K562 (cell line): ENCODE measurements around the gene LMBR1. TPM values are rescaled to one million over a fixed set of nuclear protein-coding genes. Genes with fewer than 3 reads are reported as not detected.

ENCODE experiments used
- ATAC-seq: fragments of 200-7000 bp; cut with Tn5 transposase; 3 replicates; pipeline ENCODE4 v1.9.1; 2020; ENCODE audit warnings: moderate library complexity
- BruUV-seq: library from RNA; stranded (reverse); fragments of 400-500 nt; replicated peaks from 2 replicates; lab custom pipeline; 2021; lab: Mats Ljungman, UMichigan
- CTCF ChIA-PET: fragments of 300-600 bp; formaldehyde crosslinking; extraction: SDS; loops from one replicate; lab custom pipeline; 2021; ENCODE audit warnings: low intra/inter-chr PET ratio; lab: Yijun Ruan, JAX
- POLR2A ChIA-PET: fragments of 300-600, 350-650 bp; sonication (Branson Sonifier 250); formaldehyde crosslinking; extraction: SDS; loops from one replicate; lab custom pipeline; 2021; ENCODE audit warnings: antibody characterized with exemption, inconsistent platforms; lab: Yijun Ruan, JAX
- DNase-seq, 4 experiments: peaks; one replicate each; pipeline versions ENCODE4 v3.0.0 to v3.0.0-alpha.2; 2011 to 2018; ENCODE audit warnings: low spot score in 3 of 4, mixed read lengths in 3 of 4; ENCODE audit errors: extremely low read depth in 1 of 4
- FAIRE-seq: peaks from 2 replicates; lab custom pipeline; 2011; peaks lifted over from hg19 to GRCh38; lab: Jason Lieb, UNC
- H2AFZ ChIP-seq: 2 replicates; pipeline ENCODE4 v1.6.0; 2011; ENCODE audit warnings: low read depth, low read length, control low read depth, inconsistent platforms
- H3K27ac ChIP-seq: fragments of 200-600 bp; 3 replicates; pipeline ENCODE4 v1.8.0; 2011; ENCODE audit warnings: low read depth, mild to moderate bottlenecking, control low read depth, inconsistent platforms, low read length, moderate library complexity, mixed read lengths; ENCODE audit errors: extremely low read depth
- H3K27me3 ChIP-seq, 2 experiments: fragments of 300-600 bp in 1 of 2; 2 replicates in 1 of 2; 3 replicates in 1 of 2; pipeline versions ENCODE4 v1.6.0 to v1.8.0; 2011; ENCODE audit warnings: inconsistent platforms in 2 of 2, low read length in 2 of 2, mild to moderate bottlenecking in 1 of 2, mixed read lengths in 1 of 2, moderate library complexity in 1 of 2; ENCODE audit not compliant: control insufficient read depth in 2 of 2, insufficient read depth in 2 of 2
- H3K36me3 ChIP-seq: fragments of 300-600 bp; 3 replicates; pipeline ENCODE4 v1.8.0; 2011; ENCODE audit warnings: mild to moderate bottlenecking, low read length, inconsistent platforms; ENCODE audit not compliant: control insufficient read depth, insufficient read depth
- H3K4me1 ChIP-seq, 2 experiments: fragments of 200-600 bp in 1 of 2; replicated peaks in 1 of 2; 2 replicates in 1 of 2; 3 replicates in 1 of 2; pipeline versions ENCODE4 v1.5.1 to v1.8.0; 2011; ENCODE audit warnings: inconsistent platforms in 2 of 2, low read length in 2 of 2, mild to moderate bottlenecking in 1 of 2, mixed read lengths in 1 of 2, moderate library complexity in 1 of 2; ENCODE audit not compliant: control insufficient read depth in 2 of 2, insufficient read depth in 2 of 2
- H3K4me2 ChIP-seq: 2 replicates; pipeline ENCODE4 v1.6.1; 2011; ENCODE audit warnings: low read length, control low read depth, inconsistent platforms, mixed read lengths; ENCODE audit not compliant: insufficient read depth
- H3K4me3 ChIP-seq: fragments of 200-600 bp; sonication (generic), shearing (Covaris generic); 2 replicates; pipeline ENCODE4 v1.5.1; 2016; ENCODE audit warnings: control low read depth, inconsistent platforms
- H3K79me2 ChIP-seq: fragments of 200-600 bp; 3 replicates; pipeline ENCODE4 v1.8.0; 2011; ENCODE audit warnings: low read length, inconsistent platforms; ENCODE audit not compliant: control insufficient read depth, insufficient read depth
- H3K9ac ChIP-seq, 2 experiments: 2 replicates each; pipeline versions ENCODE4 v1.6.0 to v1.6.1; 2011; ENCODE audit warnings: low read depth in 2 of 2, low read length in 2 of 2, control low read depth in 1 of 2, inconsistent platforms in 1 of 2, mild to moderate bottlenecking in 1 of 2, mixed read lengths in 1 of 2; ENCODE audit not compliant: insufficient read depth in 1 of 2
- H3K9me1 ChIP-seq: one replicate; pipeline ENCODE4 v1.6.0; 2011; ENCODE audit warnings: inconsistent platforms, mild to moderate bottlenecking, low read length, moderate library complexity; ENCODE audit not compliant: control insufficient read depth, insufficient read depth
- H3K9me3 ChIP-seq: replicated peaks from 2 replicates; pipeline ENCODE4 v1.5.1; 2011; ENCODE audit warnings: low read depth, low read length, inconsistent platforms; ENCODE audit not compliant: control insufficient read depth, insufficient read depth
- H4K20me1 ChIP-seq: replicated peaks from 2 replicates; pipeline ENCODE4 v1.6.1; 2011; ENCODE audit warnings: low read length, inconsistent platforms, mixed read lengths; ENCODE audit not compliant: control insufficient read depth, insufficient read depth
- BRD9 ChIP-seq: fragments of 450-650 bp; IDR thresholded peaks from 2 replicates; pipeline ENCODE4 v1.6.1; 2018; ENCODE audit warnings: low read depth; ENCODE audit not compliant: partially characterized antibody
- EGR1 ChIP-seq: fragments of 450-650 bp; conservative IDR thresholded peaks from 2 replicates; pipeline ENCODE4 v1.6.1; 2017; ENCODE audit warnings: mild to moderate bottlenecking
- MAFK ChIP-seq: IDR thresholded peaks from 2 replicates; pipeline ENCODE4 v1.6.1; 2011; ENCODE audit warnings: low read length, improper control_type of control experiment
- NFIX ChIP-seq: fragments of 250-450 bp; sonication (Bioruptor Pico); IDR thresholded peaks from 2 replicates; pipeline ENCODE4 v1.4.0; 2020; ENCODE audit warnings: low read depth, mild to moderate bottlenecking, moderate library complexity
- NR2F6 ChIP-seq: fragments of 450-650 bp; formaldehyde crosslinking; IDR thresholded peaks from 2 replicates; pipeline ENCODE4 v1.4.0; 2020; ENCODE audit warnings: mild to moderate bottlenecking
- SMAD3 ChIP-seq: fragments of 450-650 bp; formaldehyde crosslinking; conservative IDR thresholded peaks from 2 replicates; pipeline ENCODE4 v1.4.0; 2020; ENCODE audit warnings: mild to moderate bottlenecking
- TEAD1 ChIP-seq, 2 experiments: fragments of 450-650 bp in 1 of 2; sonication (generic) in 1 of 2; formaldehyde crosslinking; IDR thresholded peaks; 2 replicates each; pipeline versions ENCODE4 v1.4.0 to v1.8.0; 2020 to 2022; ENCODE audit warnings: mild to moderate bottlenecking in 2 of 2, missing genetic modification reagents in 1 of 2
- ZNF318 ChIP-seq, 2 experiments: fragments of 450-650 bp; IDR thresholded peaks; 2 replicates each; pipeline ENCODE4 v1.6.1; 2016; ENCODE audit warnings: mild to moderate bottlenecking in 2 of 2, borderline replicate concordance in 1 of 2, low read depth in 1 of 2, moderate library complexity in 1 of 2
- WGBS: fragments of 100-300 bp; shearing (Covaris generic); methylation state at CpG from one replicate; pipeline ENCODE4 v1.1.6; 2016; ENCODE audit warnings: low coverage, mixed read lengths; ENCODE audit not compliant: insufficient coverage; ENCODE audit errors: missing lambda C conversion rate; 5-methylcytosine and 5-hydroxymethylcytosine counted together
- in situ Hi-C: fragments of 300-500 bp; cut with MboI; formaldehyde crosslinking; loops from 4 replicates; pipeline ENCODE4 v1.15.0; 2018; ENCODE audit warnings: inconsistent platforms, mixed read lengths
- intact Hi-C: fragments of 100-400 bp; cut with micrococcal nuclease; formaldehyde crosslinking; loops from 2 replicates; pipeline ENCODE4 v1.14.2; 2022
- polyA plus RNA-seq, 8 experiments: library from polyadenylated mRNA; depleted of rRNA in 4 of 8; stranded (reverse) in 5 of 8; unstranded in 3 of 8; fragments of >200 nt; fragmentation: Nextera tagmentation in 2 of 8; fragmentation: Illumina TruSeq in 1 of 8; extraction: Ambion mirVana in 2 of 8; extraction: Trizol in 1 of 8; gene quantifications; 2 replicates each; pipeline versions ENCODE4 v1.2.1 to v1.2.3, GENCODE V29; 2011 to 2014; ENCODE audit warnings: inconsistent platforms in 1 of 8, missing spikeins in 1 of 8
- total RNA-seq, 7 experiments: library from RNA; depleted of rRNA in 6 of 7; stranded (reverse); fragments of >200 nt in 6 of 7; fragmentation: Illumina TruSeq in 2 of 7; extraction: Trizol in 2 of 7; gene quantifications; 2 replicates each; pipeline versions ENCODE4 v1.2.1 to v1.2.3, GENCODE V29; 2011 to 2021; ENCODE audit warnings: low replicate concordance in 1 of 7

Gene LMBR1
- total and polyA plus RNA-seq, 9 of the 15 experiments (the other 6 are each of a cell fraction or from before 2014, with no cell fraction given) = 7.7 to 90.0 (median 59.9) TPM

DNA sequence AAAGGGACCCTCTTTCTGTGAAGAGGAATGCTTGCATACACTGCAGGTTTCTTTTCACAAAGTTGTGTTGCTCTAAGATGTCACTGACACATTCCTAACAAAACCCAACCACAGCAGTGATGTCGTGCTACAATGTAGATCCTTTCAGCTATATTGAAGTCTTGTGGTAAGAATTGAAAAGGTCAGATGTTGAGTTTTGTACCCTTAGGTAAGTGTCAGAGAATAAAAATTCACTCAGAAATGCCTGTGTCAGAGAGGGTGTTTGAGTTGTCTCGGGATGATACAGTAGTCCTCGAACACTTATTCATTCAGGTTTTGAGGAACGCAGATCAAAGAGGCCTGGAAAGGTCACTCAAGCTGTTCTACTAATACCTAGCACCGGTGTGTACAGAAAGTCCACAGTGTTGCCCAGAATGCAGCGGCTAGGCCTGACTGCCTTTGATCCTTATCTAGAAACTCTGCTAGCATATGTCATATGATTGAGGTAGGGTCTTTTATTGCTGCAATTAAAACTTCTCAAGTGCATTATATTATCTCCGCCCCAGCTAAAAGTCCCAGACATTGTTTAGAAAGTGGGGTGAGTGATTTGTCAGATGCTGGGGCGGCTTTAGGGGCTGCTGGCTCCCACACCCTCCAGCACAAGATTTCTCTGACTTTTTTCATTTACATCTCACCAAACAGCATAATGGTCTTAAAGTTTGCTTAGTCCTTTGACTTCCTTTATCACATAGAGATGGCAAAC lies 226.4 kb downstream of the LMBR1 start (continued):
- TF ChIP-seq SMAD3 (CRISPR knock-in tag) (no peak), TEAD1 (CRISPR knock-in tag; IDR thresholded peaks at IDR 0.05) (no peak), NR2F6 (CRISPR knock-in tag) (no peak), EGR1 (no peak)

DNA sequence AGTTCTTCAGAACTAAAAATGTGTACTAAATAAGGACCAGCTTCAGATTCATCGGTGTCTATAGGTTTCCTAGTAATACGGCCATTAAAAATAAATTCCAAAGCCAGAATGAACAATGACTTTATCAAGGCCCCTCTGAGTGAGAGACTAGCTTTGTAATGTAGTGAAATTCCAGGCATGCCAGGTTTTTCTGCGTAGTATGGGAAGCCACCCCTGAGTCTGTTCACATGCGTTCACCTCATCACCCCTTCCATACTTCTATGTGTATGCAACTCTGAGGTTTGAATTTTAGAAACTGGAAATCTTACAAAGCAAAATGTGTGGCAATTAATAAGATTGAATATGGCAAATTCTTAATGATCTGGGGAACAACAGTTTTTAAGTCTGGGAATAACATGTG lies 227.9 kb downstream of the LMBR1 start:
- Histone ChIP-seq H3K9ac (no peak overlapping the region), H3K27ac (no peak overlapping the region), H3K4me1 (peaks cover 11 to 14% of the 10 kb centered on the region in 2 experiments; a peak in 4 of 5 replicates), H3K36me3 (peaks cover 8% of the 10 kb centered on the region; the same call in 1 of the 3 replicates), H3K9me3 (no peaks in the 10 kb centered on the region), H3K27me3 (no peaks in the 10 kb centered on the region), H3K4me3 (no peak overlapping the region), H4K20me1 (no peaks in the 10 kb centered on the region), H2AFZ (no peak overlapping the region), H3K4me2 (no peak overlapping the region), H3K9me1 (no peaks in the 10 kb centered on the region), H3K79me2 (no peaks in the 10 kb centered on the region)
- ChIA-PET CTCF (no interaction called here), POLR2A (interaction anchor here (0.7 to 2.0 kb wide), 3 partner anchors 8 to 25 kb away, joined by 4 to 6 read pairs (median 5); no protein-coding TSS in a partner anchor)
- TF ChIP-seq MAFK (no peak), BRD9 (no peak), NFIX (CRISPR knock-in tag) (no peak), ZNF318 (IDR thresholded peaks at IDR 0.05; ENCODE audit: borderline replicate concordance in 1 of 2, low read depth in 1 of 2) (no peak)
- ATAC-seq (no peak), DNase-seq (no peak), FAIRE-seq (no peak)
- intact Hi-C loops (no loop called here), in situ Hi-C loops (no loop called here)
- WGBS = 93% methylated on average over 4 of the region's 4 CpGs
- BruUV-seq = no TSS peak
